Fibroblast of lung (primary cell): Measurements from ENCODE around the gene KIAA0232. TPM values are rescaled to one million over a fixed set of nuclear protein-coding genes. Genes with fewer than 3 reads are reported as not detected.

Source experiments
- DNase-seq, 2 donors: peaks; one replicate each; pipeline versions ENCODE4 v3.0.0 to v3.0.0-alpha.2; 2010; ENCODE audit warnings: low read depth in 2 of 2
- H2AFZ ChIP-seq: 2 replicates; pipeline ENCODE4 v1.5.1; 2012; ENCODE audit warnings: low read length, control low read depth, inconsistent platforms
- H3K27ac ChIP-seq: 2 replicates; pipeline ENCODE4 v1.5.1; 2011; ENCODE audit warnings: low read length, control low read depth; ENCODE audit not compliant: insufficient read depth
- H3K27me3 ChIP-seq: 2 replicates; pipeline ENCODE4 v1.5.1; 2011; ENCODE audit warnings: mild to moderate bottlenecking, low read length; ENCODE audit not compliant: control insufficient read depth, insufficient read depth
- H3K36me3 ChIP-seq: 2 replicates; pipeline ENCODE4 v1.5.1; 2011; ENCODE audit warnings: low read length; ENCODE audit not compliant: control insufficient read depth, insufficient read depth
- H3K4me1 ChIP-seq: 2 replicates; pipeline ENCODE4 v1.5.1; 2011; ENCODE audit warnings: low read length; ENCODE audit not compliant: control insufficient read depth, insufficient read depth; ENCODE audit errors: extremely low read depth
- H3K4me2 ChIP-seq: 2 replicates; pipeline ENCODE4 v1.5.1; 2011; ENCODE audit warnings: low read length, control low read depth; ENCODE audit not compliant: insufficient read depth; ENCODE audit errors: extremely low read depth
- H3K4me3 ChIP-seq, 4 experiments: fragments of 200-600 bp in 1 of 4; sonication (generic) in 1 of 4; replicated peaks in 1 of 4; 2 replicates each; pipeline ENCODE4 v1.5.1; 2011 to 2016; ENCODE audit warnings: low read length in 4 of 4, low read depth in 3 of 4, mild to moderate bottlenecking in 3 of 4, control low read depth in 2 of 4, inconsistent platforms in 1 of 4, mixed read lengths in 1 of 4; ENCODE audit not compliant: insufficient read depth in 1 of 4; ENCODE audit errors: control extremely low read depth in 1 of 4
- H3K79me2 ChIP-seq: 2 replicates; pipeline ENCODE4 v1.5.1; 2012; ENCODE audit warnings: mild to moderate bottlenecking, low read length, inconsistent platforms; ENCODE audit not compliant: control insufficient read depth, insufficient read depth
- H3K9ac ChIP-seq: 2 replicates; pipeline ENCODE4 v1.5.1; 2011; ENCODE audit warnings: mild to moderate bottlenecking, low read length, control low read depth; ENCODE audit not compliant: insufficient read depth
- H3K9me3 ChIP-seq: 2 replicates; pipeline ENCODE4 v1.5.1; 2012; ENCODE audit warnings: low read depth, low read length; ENCODE audit not compliant: control insufficient read depth, insufficient read depth
- H4K20me1 ChIP-seq: 2 replicates; pipeline ENCODE4 v1.5.1; 2011; ENCODE audit warnings: low read length; ENCODE audit not compliant: control insufficient read depth, insufficient read depth; ENCODE audit errors: extremely low read depth
- CTCF ChIP-seq, 2 donors: IDR thresholded peaks in 1 of 2; conservative IDR thresholded peaks in 1 of 2; 1 replicate in 1 of 2; 2 replicates in 1 of 2; pipeline ENCODE4 v1.5.1; 2011 to 2012; ENCODE audit warnings: low read length in 2 of 2, control low read depth in 1 of 2, inconsistent platforms in 1 of 2, low read depth in 1 of 2, mild to moderate bottlenecking in 1 of 2
- EZH2 ChIP-seq: IDR thresholded peaks from 2 replicates; pipeline ENCODE4 v1.5.1; 2012; ENCODE audit warnings: low read length, control low read depth, mild to moderate bottlenecking; ENCODE audit errors: missing control alignments
- polyA plus RNA-seq, 2 donors: library from polyadenylated mRNA; depleted of rRNA in 1 of 2; stranded (reverse) in 1 of 2; unstranded in 1 of 2; fragments of >200 nt; gene quantifications; 2 replicates each; pipeline ENCODE4 v1.2.1, GENCODE V29; 2011 to 2012; ENCODE audit warnings: missing spikeins in 1 of 2
- total RNA-seq: library from RNA; depleted of rRNA; stranded (reverse); fragments of >200 nt; gene quantifications from 2 replicates; pipeline ENCODE4 v1.2.1, GENCODE V29; 2014

KIAA0232 gene
- total and polyA plus RNA-seq, 2 donors (not counting 1 experiment from before 2014, with no cell fraction given) = 18.0 to 18.8 TPM

- Histone ChIP-seq H3K9ac (no peak overlapping the region), H3K4me1 (peaks cover 2% of the 10 kb centered on the region), H2AFZ (no peak overlapping the region), H3K4me2 (no peak overlapping the region), H3K4me3 (no peak overlapping the region), H3K9me3 (no peaks in the 10 kb centered on the region), H3K27me3 (peaks cover 13% of the 10 kb centered on the region), H4K20me1 (no peaks in the 10 kb centered on the region), H3K36me3 (no peaks in the 10 kb centered on the region), H3K79me2 (no peaks in the 10 kb centered on the region), H3K27ac (no peak overlapping the region)
- DNase-seq = no peak
- no peak for TF ChIP-seq CTCF (conservative IDR thresholded peaks at IDR 0.05 in 1 of 2, IDR thresholded peaks at IDR 0.05 in 1 of 2; ENCODE audit: low read depth in 1 of 2, low read length in 2 of 2)
- no peak for TF ChIP-seq EZH2
Observed at GRCh38 chr4:6769233-6769988, 13.1 kb upstream of the KIAA0232 start.

GRCh38 chr4:6769989-6770420 lies 12.5 kb upstream of the KIAA0232 start:
- H2AFZ ChIP-seq = no peak overlapping the region
- no peaks in the 10 kb centered on the region for H3K9me3 ChIP-seq
- H3K9ac ChIP-seq = no peak overlapping the region
- H3K79me2 ChIP-seq = no peaks in the 10 kb centered on the region
- DNase-seq = no peak
- no peak overlapping the region for H3K4me3 ChIP-seq
- H3K27me3 ChIP-seq = peaks cover 15% of the 10 kb centered on the region
- no peak overlapping the region for H3K27ac ChIP-seq
- TF ChIP-seq EZH2 = no peak
- TF ChIP-seq CTCF (conservative IDR thresholded peaks at IDR 0.05 in 1 of 2, IDR thresholded peaks at IDR 0.05 in 1 of 2; ENCODE audit: low read depth in 1 of 2, low read length in 2 of 2) = no peak
- H3K4me2 ChIP-seq = no peak overlapping the region
- no peaks in the 10 kb centered on the region for H3K36me3 ChIP-seq
- no peaks in the 10 kb centered on the region for H4K20me1 ChIP-seq
- peaks cover 2% of the 10 kb centered on the region for H3K4me1 ChIP-seq

GRCh38 chr4:6770581-6771228 lies 11.8 kb upstream of the KIAA0232 start:
- Histone ChIP-seq H3K4me2 (no peak overlapping the region), H3K4me1 (peaks cover 2% of the 10 kb centered on the region), H3K27ac (no peak overlapping the region)

More at GRCh38 chr4:6770581-6771228, 11.8 kb upstream of the KIAA0232 start:
- H3K9ac ChIP-seq = no peak overlapping the region
- no peaks in the 10 kb centered on the region for H3K9me3 ChIP-seq
- TF ChIP-seq CTCF (conservative IDR thresholded peaks at IDR 0.05 in 1 of 2, IDR thresholded peaks at IDR 0.05 in 1 of 2; ENCODE audit: low read depth in 1 of 2, low read length in 2 of 2) = no peak
- no peak for TF ChIP-seq EZH2
- H3K36me3 ChIP-seq = no peaks in the 10 kb centered on the region
- no peak overlapping the region for H3K4me3 ChIP-seq
- H2AFZ ChIP-seq = no peak overlapping the region
- no peaks in the 10 kb centered on the region for H4K20me1 ChIP-seq
- H3K27me3 ChIP-seq = peaks cover 17% of the 10 kb centered on the region
- DNase-seq = no peak
- H3K79me2 ChIP-seq = no peaks in the 10 kb centered on the region
